H1 (cell line): ENCODE data around the gene TAF1D.

Experiments
- ATF2 ChIP-seq: IDR thresholded peaks from 2 replicates; pipeline ENCODE4 v1.6.1; 2012; ENCODE audit warnings: low read length, inconsistent platforms
- BACH1 ChIP-seq: IDR thresholded peaks from 2 replicates; pipeline ENCODE4 v1.6.1; 2012; ENCODE audit warnings: low read length, improper control_type of control experiment
- CTBP2 ChIP-seq: IDR thresholded peaks from 2 replicates; pipeline ENCODE4 v1.7.0; 2011; ENCODE audit warnings: borderline replicate concordance, mild to moderate bottlenecking, moderate library complexity, mixed read lengths, low read length; ENCODE audit not compliant: insufficient read depth, insufficient read length
- CTCF ChIP-seq, 3 experiments: IDR thresholded peaks; 1 replicate in 2 of 3; 2 replicates in 1 of 3; pipeline versions ENCODE4 v1.5.1 to v1.6.1; 2011; ENCODE audit warnings: low read length in 3 of 3, mild to moderate bottlenecking in 3 of 3, inconsistent platforms in 2 of 3, low read depth in 1 of 3, moderate library complexity in 1 of 3; ENCODE audit not compliant: insufficient read depth in 1 of 3; ENCODE audit errors: control extremely low read depth in 1 of 3
- E2F6 ChIP-seq: IDR thresholded peaks from 2 replicates; pipeline ENCODE4 v1.6.1; 2012; ENCODE audit warnings: inconsistent platforms
- EZH2 ChIP-seq: fragments of 200-600 bp; sonication (generic); IDR thresholded peaks from 2 replicates; pipeline ENCODE4 v1.7.1; 2012; ENCODE audit warnings: low read depth, mild to moderate bottlenecking, moderate library complexity, low read length, inconsistent platforms; ENCODE audit not compliant: severe bottlenecking
- FOSL1 ChIP-seq: IDR thresholded peaks from 2 replicates; pipeline ENCODE4 v1.6.1; 2011; ENCODE audit warnings: mild to moderate bottlenecking, low read depth, low read length, moderate library complexity; ENCODE audit not compliant: insufficient read depth
- GABPA ChIP-seq: IDR thresholded peaks from 2 replicates; pipeline ENCODE4 v1.6.1; 2011; ENCODE audit warnings: mild to moderate bottlenecking, low read length, moderate library complexity, borderline replicate concordance; ENCODE audit not compliant: insufficient read depth
- POLR2A ChIP-seq, 2 experiments: IDR thresholded peaks; 1 replicate in 1 of 2; 2 replicates in 1 of 2; pipeline ENCODE4 v1.6.1; 2011; ENCODE audit warnings: low read depth in 2 of 2, low read length in 2 of 2, mild to moderate bottlenecking in 2 of 2; ENCODE audit errors: control extremely low read depth in 1 of 2
- SIN3A ChIP-seq, 2 experiments: IDR thresholded peaks in 1 of 2; conservative IDR thresholded peaks in 1 of 2; 2 replicates each; pipeline ENCODE4 v1.6.1; 2011 to 2012; ENCODE audit warnings: low read length in 2 of 2, improper control_type of control experiment in 1 of 2, low read depth in 1 of 2, mild to moderate bottlenecking in 1 of 2
- TAF7 ChIP-seq: optimal IDR thresholded peaks from 2 replicates; pipeline ENCODE3; 2011; ENCODE audit warnings: low read depth, mild to moderate bottlenecking, inconsistent platforms, low read length, moderate library complexity, borderline replicate concordance
- TBP ChIP-seq: IDR thresholded peaks from 2 replicates; pipeline ENCODE4 v1.6.1; 2011; ENCODE audit warnings: low read depth, low read length, improper control_type of control experiment
- YY1 ChIP-seq: IDR thresholded peaks from 2 replicates; pipeline ENCODE4 v1.6.1; 2011; ENCODE audit warnings: low read depth, mild to moderate bottlenecking, low read length
- ZNF274 ChIP-seq: IDR thresholded peaks from 2 replicates; pipeline ENCODE4 v1.7.0; 2012; ENCODE audit warnings: low read length, borderline replicate concordance; ENCODE audit errors: extremely low read depth

GRCh38 chr11:93704237-93704636 is 37.1 kb downstream of the TAF1D start:
- no peak for TF ChIP-seq ZNF274
- TF ChIP-seq CTCF (IDR thresholded peaks at IDR 0.05; ENCODE audit: control extremely low read depth in 1 of 3, insufficient read depth in 1 of 3, low read depth in 1 of 3, low read length in 3 of 3), result peak in 2 of 3 experiments; percentile 29 to 40; a peak in 2 of 4 replicates
- no peak for TF ChIP-seq CTBP2
- TF ChIP-seq EZH2, result no peak
- no peak for TF ChIP-seq E2F6
- no peak for TF ChIP-seq FOSL1
- TF ChIP-seq SIN3A (conservative IDR thresholded peaks at IDR 0.05 in 1 of 2, IDR thresholded peaks at IDR 0.05 in 1 of 2; ENCODE audit: low read depth in 1 of 2, low read length in 2 of 2), result no peak
- TF ChIP-seq YY1, result no peak
- TF ChIP-seq ATF2, result no peak
- no peak for TF ChIP-seq TBP
- no peak for TF ChIP-seq POLR2A (IDR thresholded peaks at IDR 0.05; ENCODE audit: control extremely low read depth in 1 of 2, low read depth in 2 of 2, low read length in 2 of 2)
- no peak for TF ChIP-seq GABPA
- TF ChIP-seq BACH1, result no peak
- TF ChIP-seq TAF7, result no peak
